IPS-11a (cell line): ENCODE measurements around the gene BCAN.

Experiments
- H3K4me3 ChIP-seq: one replicate; pipeline ENCODE4 v1.5.1; 2013; ENCODE audit warnings: low read depth, low read length, control low read depth

BCAN gene

DNA sequence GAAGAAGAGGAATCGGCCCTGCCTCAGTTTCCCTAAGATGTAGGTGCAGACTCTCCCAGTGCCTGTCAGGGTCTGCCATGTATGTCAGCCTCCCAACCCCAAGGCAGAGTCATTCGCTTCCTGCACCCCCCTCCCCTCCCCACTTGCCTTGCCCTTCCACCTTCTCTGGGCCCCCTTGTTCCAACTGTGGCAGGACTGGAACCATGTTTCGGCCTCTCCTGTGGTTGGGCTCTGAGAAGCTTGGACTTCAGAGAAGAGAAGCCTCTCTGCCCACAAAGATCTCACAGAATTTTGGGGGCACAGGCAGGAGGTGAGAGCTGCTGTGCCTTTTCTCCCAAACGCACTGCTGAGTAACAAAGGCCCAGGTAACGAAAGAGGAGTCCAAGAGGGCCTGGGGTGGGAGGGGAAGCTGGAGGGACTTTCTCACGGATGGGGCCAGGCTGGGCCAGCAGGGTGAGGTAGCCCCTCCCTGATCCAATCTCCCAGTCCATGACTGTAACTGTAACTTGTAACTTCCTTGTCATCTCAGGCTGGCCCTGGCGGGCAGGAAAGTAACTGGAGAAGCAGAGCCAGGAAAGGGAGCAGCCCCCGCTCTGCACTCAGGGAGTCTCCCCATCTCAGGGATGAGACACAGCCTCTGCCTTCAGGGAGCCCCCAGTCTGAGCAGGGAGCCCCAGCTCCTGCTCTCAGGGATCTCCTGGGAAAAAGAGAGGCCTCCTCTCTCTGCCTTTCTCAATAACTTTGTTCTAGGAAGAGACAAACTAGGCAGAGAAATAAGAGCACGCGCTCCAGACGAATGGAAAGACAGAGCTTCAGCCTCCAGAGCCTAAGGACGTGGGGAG lies 52.2 kb downstream of the BCAN start:
- no peak overlapping the region for H3K4me3 ChIP-seq

DNA sequence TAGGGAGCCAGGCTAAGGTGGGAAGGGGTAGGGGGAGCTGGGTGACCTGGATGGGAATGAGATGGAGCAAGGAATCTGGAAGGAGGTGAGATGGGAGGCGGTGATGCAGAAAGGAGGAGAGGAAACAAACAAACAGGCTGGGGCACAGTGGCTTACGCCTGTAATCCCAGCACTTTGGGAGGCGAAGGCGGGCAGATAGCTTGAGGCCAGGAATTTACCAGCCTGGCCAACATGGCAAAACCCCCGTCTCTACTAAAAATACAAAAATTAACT lies 52.7 kb downstream of the BCAN start:
- H3K4me3 ChIP-seq, result no peak overlapping the region

DNA sequence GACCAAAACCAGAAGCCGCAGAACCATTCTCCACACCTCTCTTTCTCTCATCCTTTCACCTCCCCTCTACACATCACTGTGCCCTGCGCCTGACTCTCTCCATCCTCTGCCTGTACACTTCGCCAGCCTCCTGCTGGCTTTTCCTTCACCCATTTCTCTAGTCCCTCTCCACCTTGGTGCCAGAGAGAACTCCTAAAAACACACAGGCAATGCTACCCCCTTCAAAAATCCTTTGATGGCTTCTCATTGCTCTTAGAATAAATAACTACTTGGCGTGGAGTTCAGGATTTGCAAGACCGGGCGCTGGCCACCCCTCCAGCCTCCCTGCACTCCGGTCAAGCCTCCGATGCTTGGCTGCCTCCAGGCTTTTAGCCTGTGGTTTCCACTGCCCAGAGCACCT lies 54.8 kb downstream of the BCAN start:
- no peak overlapping the region for H3K4me3 ChIP-seq

DNA sequence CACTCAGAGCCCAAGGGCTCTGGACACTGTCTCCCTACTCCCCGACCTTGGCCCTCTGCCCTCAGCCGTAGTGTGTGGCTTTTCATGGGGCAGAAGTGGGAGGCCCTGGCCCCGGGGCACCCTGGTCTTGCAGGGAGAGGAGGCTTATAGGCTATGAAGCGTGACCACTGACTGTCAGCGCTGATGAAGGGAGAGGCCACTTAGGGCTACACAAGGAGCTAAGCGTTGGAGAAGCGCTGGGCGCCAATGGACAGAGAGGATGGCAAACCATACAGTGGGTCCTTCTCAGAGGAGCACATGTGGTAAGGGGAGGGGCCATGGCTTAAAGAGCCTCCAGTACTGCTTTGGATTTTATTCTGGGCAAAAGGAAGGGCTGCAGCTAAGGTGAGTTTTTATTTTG lies 55.6 kb downstream of the BCAN start:
- no peak overlapping the region for H3K4me3 ChIP-seq

DNA sequence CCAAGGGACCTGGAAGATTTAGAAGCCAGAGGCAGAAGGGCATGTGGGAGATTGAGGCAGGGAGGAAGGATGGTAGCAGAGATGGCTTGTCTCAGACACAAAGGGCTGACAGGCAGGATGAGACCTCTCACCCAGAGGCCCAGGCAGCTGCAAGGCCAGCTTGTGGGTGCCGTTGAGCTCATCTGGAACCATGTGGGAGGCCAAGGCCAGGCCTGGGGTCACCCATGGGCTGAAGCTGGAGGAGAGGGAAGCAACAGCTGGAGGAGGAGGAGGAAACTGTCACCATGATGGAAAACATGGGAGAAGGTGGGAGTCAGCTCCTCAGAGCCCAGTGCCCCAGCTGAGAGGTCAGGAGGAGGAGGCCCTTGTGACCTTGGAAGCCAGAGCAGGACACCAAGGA lies 57.1 kb downstream of the BCAN start:
- no peak overlapping the region for H3K4me3 ChIP-seq

DNA sequence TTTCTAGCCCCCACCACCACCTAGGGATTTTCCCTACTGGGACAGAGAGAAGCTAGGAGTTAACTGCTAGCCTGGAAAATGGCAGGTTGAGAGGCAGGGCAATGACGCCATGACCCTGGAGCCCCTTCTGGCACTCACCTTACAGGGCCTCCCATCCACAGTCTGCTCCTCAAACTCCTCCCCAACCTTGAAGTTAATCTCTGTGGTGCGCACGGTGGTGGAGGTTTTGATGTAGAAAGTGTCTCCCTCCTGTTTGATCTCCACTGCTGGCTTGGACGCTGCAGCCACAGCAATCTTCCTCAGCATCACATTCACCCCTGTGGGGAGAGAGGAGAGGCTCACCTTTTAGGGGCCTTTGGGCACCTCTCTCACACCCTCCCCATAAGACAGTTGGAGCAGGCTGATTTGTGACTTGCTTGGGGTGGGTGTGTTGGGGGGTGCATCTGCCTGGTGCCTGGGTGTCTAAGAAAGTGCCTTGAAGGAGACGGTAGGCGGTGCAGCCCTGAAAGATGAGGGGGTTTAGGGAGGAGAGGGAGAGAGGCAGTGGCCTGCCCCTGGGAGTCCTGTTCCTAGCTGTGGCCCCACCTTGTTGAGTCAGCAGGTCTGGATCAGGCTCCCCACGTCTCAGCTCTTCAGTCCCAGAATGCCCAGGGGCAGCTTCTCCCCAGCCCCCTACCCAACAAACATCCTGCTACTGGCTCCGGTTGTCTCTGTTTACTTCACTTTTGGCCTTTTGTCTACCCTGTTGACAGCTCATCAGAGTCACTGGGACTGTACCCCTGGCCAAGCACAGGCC lies 59.0 kb downstream of the BCAN start:
- H3K4me3 ChIP-seq, result no peak overlapping the region

DNA sequence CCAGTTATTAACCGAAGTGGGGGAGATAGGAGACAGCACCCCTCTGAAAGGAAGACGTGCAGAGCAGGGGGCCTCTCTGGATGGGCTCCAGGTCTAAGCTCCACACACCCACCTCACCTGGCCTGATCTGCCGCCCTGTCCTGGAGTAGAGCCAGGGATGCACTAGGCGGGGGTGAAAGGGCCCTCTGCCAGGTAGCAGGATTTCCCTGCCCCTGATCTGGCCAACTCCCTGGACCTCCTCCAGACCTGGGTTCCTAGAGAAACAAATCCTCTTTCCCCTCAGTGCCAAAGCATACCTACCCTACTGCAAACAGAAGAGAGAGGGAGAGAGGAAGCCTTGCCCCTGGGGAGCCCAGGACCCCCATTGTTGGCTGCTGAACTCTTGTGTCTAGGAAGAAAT lies 61.4 kb downstream of the BCAN start:
- no peak overlapping the region for H3K4me3 ChIP-seq

DNA sequence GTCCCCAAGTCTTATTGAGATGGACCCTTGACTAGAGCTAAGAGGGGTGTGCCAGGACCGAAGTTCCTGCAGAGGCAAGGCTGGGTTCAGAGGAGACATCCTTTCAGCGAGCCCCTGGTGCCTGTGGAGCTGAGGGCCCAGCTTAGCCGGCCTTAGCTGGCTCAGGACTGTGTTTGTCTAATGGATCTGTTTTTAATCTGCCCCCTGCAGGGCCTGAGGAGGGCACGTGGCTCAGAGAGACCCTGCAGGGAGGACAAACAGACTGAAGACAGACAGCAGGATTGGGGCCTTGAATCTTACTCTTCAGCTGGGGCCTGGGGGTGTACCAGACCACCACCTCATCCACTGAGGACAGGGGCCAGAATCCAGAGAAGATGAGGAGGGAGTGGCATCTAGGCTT lies 61.8 kb downstream of the BCAN start:
- H3K4me3 ChIP-seq, result no peak overlapping the region

DNA sequence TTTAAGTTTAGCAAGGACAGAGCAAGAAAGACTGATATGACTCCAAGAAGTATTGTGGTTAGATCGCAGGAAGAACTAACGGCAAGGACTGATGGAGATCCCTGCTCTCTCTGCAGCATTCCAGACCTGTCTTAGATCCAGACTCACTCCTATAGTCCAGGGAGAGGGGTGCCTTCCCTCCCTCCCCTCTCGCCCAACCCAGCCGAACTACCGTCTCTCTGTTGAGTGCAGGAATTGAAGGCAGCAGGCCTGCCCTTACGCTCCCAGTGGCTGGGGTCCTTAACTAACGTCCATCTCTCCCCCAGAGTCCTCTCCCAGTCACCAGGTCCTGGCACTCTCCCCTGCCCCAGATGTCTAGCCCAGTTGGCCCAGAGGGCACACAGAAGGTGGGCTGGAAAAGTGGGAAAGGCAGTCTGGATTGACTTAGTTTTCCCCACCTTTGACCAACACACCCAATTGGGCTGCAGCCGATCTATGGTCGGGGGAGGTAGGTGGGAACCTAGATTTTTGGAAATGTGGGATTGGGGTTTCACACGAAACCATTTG lies 62.3 kb downstream of the BCAN start:
- H3K4me3 ChIP-seq, result peak overlapping the region; percentile 63

DNA sequence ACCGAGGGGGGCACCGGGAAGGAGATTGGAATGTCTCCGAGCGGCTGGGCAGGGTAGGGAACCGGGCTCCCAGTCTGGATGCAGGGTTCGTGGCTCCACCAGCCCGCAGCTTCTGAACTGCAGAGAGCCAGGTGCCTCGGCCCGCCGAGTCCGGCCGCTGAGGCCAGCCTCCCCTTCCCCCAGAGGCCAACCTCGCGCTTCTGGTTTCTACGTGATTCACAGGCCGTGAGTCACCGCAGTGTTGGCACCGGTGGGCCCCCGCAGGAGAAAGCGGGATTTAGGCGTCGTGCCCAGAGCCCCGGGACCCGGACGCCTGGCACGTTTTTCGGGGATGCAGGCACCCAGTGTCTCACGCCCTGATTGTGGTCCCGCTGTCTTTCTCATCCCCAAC lies 63.0 kb downstream of the BCAN start:
- peak overlapping the region; percentile 63 for H3K4me3 ChIP-seq

DNA sequence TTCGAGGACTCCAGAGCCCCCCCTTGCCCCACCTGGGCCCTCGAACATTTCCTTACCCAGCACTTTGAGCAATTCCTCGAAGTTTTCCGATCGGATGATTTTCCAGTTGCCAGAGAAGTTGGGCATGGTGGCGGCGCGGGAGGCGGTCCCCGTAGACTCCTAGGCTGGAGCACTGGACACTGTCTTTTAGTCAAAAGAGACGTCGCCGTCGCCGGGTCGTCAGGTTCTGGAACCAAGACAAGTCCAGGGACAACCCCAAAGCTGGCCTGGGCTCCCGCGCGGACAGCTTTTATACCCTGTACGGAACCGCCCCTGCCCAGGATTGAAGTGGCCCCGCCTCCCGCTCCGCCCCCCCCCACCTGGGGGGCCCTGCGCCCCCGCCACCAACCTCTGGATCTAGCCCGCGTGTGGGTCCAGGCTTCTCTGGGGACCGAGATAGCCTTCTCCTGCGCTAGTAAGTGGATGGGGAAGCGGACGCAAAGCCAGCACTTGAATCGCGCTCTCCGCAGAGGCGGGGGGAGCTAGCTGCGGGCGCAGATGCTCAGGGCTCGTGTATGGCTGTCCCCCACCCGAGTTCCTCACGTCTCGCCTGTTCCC lies 63.5 kb downstream of the BCAN start, which contains the start of gene CRABP2:
TSS of gene CRABP2 (minus strand) at position 263 of the 597 bp plus-strand sequence. CDS start at position 126, 137 bp downstream.
- H3K4me3 ChIP-seq, result peak within 1 kb of the TSS; percentile 63

DNA sequence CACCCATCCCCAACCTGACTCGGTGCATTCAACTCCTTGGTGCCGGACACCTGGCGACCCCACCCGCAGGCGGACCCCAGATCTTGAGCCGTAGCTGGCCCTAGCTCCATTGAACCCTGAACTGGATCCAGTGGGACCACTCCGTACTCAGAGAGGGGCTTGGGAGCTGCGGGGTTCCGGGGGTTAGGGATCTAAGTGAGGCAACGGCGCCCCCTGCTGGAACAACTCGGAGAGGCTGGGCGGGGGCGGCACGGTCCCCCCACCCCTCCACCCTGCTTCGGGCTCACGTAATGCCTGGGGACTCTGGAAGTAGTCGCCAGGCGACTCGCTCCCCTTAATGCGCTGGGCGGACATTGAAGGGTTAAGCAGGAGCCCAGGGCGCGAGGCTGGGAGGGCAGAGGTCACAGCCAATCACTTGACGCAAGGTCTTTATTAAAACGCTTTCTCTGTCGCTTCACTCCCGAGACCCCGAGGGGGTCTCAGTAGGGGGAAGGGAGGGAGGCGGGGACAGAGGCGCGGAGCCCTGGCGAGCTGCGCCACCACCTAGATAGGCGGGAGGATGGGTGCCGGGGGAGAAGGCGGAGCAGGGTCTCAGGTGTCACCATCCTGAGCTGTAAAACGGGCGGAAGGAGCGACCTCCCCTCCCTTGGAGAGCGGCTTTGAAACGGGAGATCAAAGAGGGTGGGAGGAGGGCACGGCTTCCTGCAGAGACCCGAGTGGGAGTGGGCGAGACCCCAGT lies 64.2 kb downstream of the BCAN start:
- peak overlapping the region; percentile 46 for H3K4me3 ChIP-seq

DNA sequence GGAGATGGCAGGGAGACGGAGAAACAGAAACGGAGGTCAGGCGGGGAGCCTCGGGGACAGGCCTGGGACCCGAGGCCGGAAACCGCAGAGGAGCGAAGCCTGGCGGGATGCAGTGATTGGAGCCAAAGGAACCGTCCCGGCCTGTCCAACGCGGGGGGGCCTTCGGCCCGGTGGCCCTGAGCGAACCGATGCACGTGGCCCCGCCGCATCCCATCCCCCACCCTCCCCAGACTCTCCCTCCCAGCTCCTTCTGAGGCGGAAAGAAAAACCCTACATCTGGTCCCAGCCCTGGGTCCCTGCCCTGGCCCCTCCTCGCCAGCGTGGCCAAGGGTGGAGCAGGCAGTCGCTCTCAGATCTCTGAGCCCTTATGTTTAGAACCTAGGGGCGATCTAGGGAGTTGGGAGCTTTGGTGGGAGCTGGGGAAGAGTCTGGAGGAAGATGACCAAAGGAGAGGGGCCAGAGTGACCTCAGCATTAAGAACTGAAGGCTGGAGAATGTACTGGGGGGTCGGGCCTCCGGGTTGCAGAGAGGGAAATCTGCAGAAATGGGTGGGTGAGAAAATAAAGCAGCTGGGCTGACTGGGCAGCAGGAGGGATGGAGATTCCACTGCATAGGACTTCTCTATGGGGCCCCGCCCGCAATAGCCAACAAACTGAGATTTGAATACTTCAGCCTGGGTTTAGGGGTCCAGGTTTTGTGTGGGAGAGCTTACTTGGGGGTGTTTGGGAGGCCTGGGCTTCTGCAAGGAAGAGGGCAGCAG lies 64.9 kb downstream of the BCAN start:
- peak overlapping the region; percentile 46 for H3K4me3 ChIP-seq

DNA sequence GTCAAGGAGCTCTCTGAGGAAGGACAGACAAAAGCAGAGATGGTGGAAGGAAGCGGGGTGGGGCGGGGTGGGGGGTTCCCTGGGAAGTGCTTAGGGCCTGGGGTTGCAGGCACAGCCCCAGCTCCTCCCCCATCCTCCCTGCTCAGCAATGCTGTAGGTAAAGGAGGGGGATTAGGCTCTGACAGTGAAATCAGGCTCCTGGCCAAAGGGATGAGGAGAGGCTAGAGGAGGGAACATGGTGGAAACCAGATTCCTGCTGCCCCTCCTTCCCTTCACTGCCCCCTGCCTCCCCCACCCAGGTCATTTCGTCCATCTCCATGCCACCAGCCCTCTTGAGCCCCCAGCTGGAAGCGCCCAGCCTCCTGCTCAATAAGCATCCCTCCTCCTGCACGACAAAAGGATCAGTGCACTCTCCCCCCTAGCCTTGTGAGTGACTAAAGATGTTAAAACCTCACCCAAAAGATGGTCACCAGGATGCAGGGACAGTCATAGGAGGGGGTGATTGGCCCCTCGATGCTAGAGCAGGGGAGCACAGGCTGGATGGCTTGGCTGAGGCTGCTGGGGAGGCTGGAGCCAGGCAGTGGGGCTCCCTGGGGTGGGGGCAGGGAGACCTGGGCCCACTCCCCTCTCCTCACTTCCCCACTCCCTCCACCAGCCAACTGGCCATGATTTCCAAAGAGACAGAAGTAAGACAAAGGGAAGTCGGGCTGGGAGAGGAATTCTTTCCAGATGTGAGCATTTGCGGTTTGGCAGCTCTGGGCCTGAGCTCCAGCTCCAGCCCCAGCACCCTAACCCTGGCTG lies 65.7 kb downstream of the BCAN start:
- peak overlapping the region; percentile 6 for H3K4me3 ChIP-seq

DNA sequence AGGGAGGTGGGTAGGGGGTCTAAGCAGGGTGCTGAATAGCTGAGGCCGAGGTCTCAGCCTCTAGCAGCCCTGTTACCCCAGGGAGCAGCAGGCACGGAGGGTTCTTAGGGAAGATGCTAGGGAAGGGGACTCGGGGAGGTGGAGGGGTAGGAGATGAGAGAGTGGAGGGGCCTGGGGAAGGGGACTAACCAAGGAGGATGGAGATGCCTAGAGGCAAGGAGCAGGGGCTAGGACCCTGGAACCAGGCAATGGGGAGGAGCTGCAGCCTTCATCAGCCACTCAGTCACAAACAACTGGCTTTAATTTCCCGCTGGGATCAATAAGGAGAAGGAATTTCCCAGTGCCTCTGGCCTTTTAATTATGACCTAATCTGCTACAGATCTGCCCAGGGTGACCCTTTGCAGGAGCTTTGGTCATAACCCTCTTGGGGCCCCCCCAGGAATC lies 66.3 kb downstream of the BCAN start:
- H3K4me3 ChIP-seq, result peak overlapping the region; percentile 6

DNA sequence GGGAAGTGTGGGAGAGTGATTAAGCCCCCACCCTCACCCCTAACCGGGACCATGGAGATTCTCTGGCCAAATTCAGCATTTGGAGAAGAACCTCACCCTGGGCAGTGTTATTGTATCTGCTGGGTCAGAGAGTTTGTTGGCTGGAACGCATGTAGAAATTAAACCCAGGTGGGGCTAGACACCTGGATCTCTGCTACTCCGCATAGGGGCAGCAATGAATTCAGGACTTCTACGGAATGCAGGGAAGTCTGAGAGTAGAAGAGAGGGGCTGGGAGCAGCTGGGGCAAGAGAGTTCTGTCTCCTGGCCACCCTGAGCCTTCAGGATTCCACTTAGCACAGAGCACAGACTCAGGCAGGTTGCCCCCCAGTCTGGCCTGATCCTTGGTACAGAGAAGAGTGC lies 67.1 kb downstream of the BCAN start:
- H3K4me3 ChIP-seq, result no peak overlapping the region
